GM12865 (cell line): Measurements from ENCODE around the gene NUP62.
A peak's percentile ranks its signal among the peaks of the same experiment; 100 is the strongest.

Experiments used
- DNase-seq: peaks from one replicate; pipeline ENCODE4 v3.0.0; 2010; ENCODE audit warnings: low read depth
- H3K4me3 ChIP-seq: 2 replicates; pipeline ENCODE4 v1.5.1; 2011; ENCODE audit warnings: mild to moderate bottlenecking, low read depth, low read length, control low read depth
- CTCF ChIP-seq: IDR thresholded peaks from 2 replicates; pipeline ENCODE4 v1.5.1; 2011; ENCODE audit warnings: low read length, control low read depth, low read depth, inconsistent platforms; ENCODE audit not compliant: insufficient read depth; ENCODE audit errors: missing control alignments

Gene NUP62

DNA sequence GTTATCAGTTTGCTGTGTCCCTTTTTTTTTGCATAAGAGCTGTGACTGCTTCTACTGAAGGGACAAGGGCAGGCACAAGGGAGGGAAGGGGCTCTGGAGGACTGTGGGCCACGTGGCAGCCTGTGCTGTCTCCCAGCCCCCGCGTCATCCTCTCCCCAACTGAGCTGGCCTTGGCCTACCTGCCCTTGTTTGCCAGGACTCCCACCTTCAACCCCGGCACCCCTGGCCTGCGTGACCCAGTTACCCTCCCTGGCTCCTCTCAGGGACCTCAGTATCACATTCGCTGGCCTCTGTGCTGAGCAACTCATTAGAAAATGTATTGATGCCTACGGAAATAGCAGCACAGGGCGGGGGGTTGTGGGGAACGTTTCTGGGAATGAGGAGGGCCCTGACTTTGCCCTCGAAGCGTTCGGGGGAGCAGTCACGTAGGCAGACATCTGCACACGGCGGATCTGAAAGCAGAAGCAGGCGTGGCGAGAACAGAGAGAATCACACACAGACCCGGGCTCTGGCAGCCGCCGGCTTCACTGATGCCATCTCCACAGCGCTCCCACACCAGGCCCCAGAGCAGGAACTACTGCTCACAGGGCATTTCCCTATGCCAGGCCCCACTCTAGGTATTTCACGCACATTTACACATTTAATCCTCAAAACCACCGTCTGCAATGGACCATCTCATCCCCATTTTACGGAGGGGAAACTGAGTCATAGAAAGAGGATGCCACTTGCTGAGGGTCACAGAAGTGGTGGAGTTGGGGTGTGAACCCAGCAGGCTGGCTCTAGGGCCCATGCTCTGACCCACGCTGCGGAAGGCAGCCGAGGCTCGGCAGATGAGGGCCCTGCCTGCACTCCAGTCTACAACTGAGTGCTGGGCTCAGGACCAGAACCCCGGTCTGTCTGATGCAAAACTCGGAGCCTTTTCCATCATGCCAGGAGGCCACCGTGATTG lies 6.0 kb downstream of the NUP62 start:
- DNase-seq = no peak
- no peak overlapping the region for H3K4me3 ChIP-seq
- no peak for TF ChIP-seq CTCF

GRCh38 chr19:49921871-49922795 lies 7.2 kb downstream of the NUP62 start:
- H3K4me3 ChIP-seq = no peak overlapping the region
- DNase-seq = no peak
- TF ChIP-seq CTCF = no peak

GRCh38 chr19:49920624-49921363 lies 8.5 kb downstream of the NUP62 start:
- H3K4me3 ChIP-seq = no peak overlapping the region
- TF ChIP-seq CTCF = no peak
- DNase-seq = no peak

GRCh38 chr19:49918089-49918488 lies 11.2 kb downstream of the NUP62 start:
- no peak for TF ChIP-seq CTCF
- no peak for DNase-seq
- no peak overlapping the region for H3K4me3 ChIP-seq

GRCh38 chr19:49916839-49917733 lies 12.2 kb downstream of the NUP62 start:
- TF ChIP-seq CTCF = peak; percentile 26
- DNase-seq = no peak
- no peak overlapping the region for H3K4me3 ChIP-seq
